ENCODE results near the gene SMAD3. TPM values are rescaled to one million over a fixed set of nuclear protein-coding genes. Genes with fewer than 3 reads are reported as not detected.

The SMAD3 gene
- polyA plus RNA-seq, 1 donor from 2014 or later: 1.0 TPM

DNA sequence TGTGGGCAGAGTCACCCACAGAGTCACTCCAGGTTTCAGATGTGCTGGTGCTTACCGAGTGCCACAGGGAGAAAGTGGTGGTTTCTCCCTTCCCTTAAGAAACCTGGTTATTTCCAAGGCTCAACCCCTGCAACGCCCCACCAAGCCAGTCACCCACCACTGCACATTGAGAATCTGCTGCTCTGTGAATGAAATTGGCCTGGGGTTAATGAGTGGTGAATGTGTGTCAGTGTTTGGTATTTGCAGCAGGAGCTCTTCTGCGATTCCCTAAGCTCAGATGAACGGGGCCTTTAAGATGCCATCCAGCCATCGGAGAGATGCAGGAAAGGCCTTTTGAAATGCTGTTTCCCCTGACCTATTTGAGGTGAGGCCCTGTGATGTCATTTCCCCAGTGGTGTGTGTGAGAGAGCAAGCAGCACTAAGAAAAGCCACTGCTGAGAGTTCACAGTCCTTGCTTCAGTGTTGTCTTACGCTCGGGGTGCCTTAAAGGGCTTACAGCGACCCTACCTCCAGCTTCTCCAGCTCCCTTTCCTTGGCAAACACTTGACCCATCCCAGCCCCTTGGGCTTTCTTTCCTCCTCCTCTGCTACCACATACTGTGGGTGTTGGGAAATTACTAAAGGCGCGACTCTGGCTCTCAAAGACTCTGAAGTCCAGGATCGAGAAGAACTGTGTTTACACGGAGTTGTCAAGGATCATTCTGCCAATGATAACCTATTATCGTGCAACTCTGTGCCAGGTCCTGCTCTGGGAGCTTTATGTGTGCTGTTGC lies 68.9 kb downstream of the SMAD3 start:
- TF ChIP-seq POLR2AphosphoS5 (IDR thresholded peaks at IDR 0.05) (no peak), EZH2 (IDR thresholded peaks at IDR 0.05; ENCODE audit: borderline replicate concordance, insufficient read depth, low read length, poor library complexity, severe bottlenecking) (no peak), SMC3 (conservative IDR thresholded peaks at IDR 0.05; ENCODE audit: poor library complexity) (peak; percentile 9), REST (IDR thresholded peaks at IDR 0.05; ENCODE audit: borderline replicate concordance) (no peak)
- H3K4me3 ChIP-seq (ENCODE audit: low read length): no peak overlapping the region
- H3K27ac ChIP-seq (ENCODE audit: low read length): peak overlapping the region; percentile 15
- no peak overlapping the region for H2AFZ ChIP-seq (ENCODE audit: low read depth, low read length)
- H3F3A ChIP-seq (ENCODE audit: insufficient read depth, low read length, poor library complexity, severe bottlenecking): no peaks in the 10 kb centered on the region
- H3K9ac ChIP-seq (ENCODE audit: low read length): peak overlapping the region; percentile 25
- H3K27me3 ChIP-seq (ENCODE audit: insufficient read depth, low read depth, low read length): no peaks in the 10 kb centered on the region
- no peaks in the 10 kb centered on the region for H3K9me3 ChIP-seq (ENCODE audit: low read length)
- H4K20me1 ChIP-seq (ENCODE audit: insufficient read depth): no peaks in the 10 kb centered on the region
- no peaks in the 10 kb centered on the region for H3K79me2 ChIP-seq (replicated peaks; ENCODE audit: insufficient read depth, low read length)
- H3K36me3 ChIP-seq (ENCODE audit: insufficient read depth, low read length): no peaks in the 10 kb centered on the region
- no peaks in the 10 kb centered on the region for H3K9me2 ChIP-seq (ENCODE audit: insufficient read depth, low read length)
- no peak overlapping the region for H3K4me2 ChIP-seq (ENCODE audit: low read length)

GRCh38 chr15:67134871-67135492 lies 69.6 kb downstream of the SMAD3 start:
- H2AFZ ChIP-seq (ENCODE audit: low read depth, low read length): no peak overlapping the region
- H3K36me3 ChIP-seq (ENCODE audit: insufficient read depth, low read length): no peaks in the 10 kb centered on the region
- TF ChIP-seq SMC3 (conservative IDR thresholded peaks at IDR 0.05; ENCODE audit: poor library complexity) (no peak), MXI1 (conservative IDR thresholded peaks at IDR 0.05; ENCODE audit: poor library complexity, severe bottlenecking) (no peak), EP300 (conservative IDR thresholded peaks at IDR 0.05; ENCODE audit: poor library complexity, severe bottlenecking) (no peak), RAD21 (conservative IDR thresholded peaks at IDR 0.05) (no peak), POLR2AphosphoS5 (IDR thresholded peaks at IDR 0.05) (no peak), REST (IDR thresholded peaks at IDR 0.05; ENCODE audit: borderline replicate concordance) (no peak), EZH2 (IDR thresholded peaks at IDR 0.05; ENCODE audit: borderline replicate concordance, insufficient read depth, low read length, poor library complexity, severe bottlenecking) (no peak), TAF1 (IDR thresholded peaks at IDR 0.05; ENCODE audit: low read depth) (no peak)
- TF ChIP-seq, protein P1, sequence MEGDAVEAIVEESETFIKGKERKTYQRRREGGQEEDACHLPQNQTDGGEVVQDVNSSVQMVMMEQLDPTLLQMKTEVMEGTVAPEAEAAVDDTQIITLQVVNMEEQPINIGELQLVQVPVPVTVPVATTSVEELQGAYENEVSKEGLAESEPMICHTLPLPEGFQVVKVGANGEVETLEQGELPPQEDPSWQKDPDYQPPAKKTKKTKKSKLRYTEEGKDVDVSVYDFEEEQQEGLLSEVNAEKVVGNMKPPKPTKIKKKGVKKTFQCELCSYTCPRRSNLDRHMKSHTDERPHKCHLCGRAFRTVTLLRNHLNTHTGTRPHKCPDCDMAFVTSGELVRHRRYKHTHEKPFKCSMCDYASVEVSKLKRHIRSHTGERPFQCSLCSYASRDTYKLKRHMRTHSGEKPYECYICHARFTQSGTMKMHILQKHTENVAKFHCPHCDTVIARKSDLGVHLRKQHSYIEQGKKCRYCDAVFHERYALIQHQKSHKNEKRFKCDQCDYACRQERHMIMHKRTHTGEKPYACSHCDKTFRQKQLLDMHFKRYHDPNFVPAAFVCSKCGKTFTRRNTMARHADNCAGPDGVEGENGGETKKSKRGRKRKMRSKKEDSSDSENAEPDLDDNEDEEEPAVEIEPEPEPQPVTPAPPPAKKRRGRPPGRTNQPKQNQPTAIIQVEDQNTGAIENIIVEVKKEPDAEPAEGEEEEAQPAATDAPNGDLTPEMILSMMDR (IDR thresholded peaks at IDR 0.05; ENCODE audit: poor library complexity, severe bottlenecking): no peak
- H3K79me2 ChIP-seq (replicated peaks; ENCODE audit: insufficient read depth, low read length): no peaks in the 10 kb centered on the region
- no peaks in the 10 kb centered on the region for H3K9me2 ChIP-seq (ENCODE audit: insufficient read depth, low read length)
- H3K9me3 ChIP-seq (ENCODE audit: low read length): no peaks in the 10 kb centered on the region
- H3K9ac ChIP-seq (ENCODE audit: low read length): peak overlapping the region; percentile 25
- H4K20me1 ChIP-seq (ENCODE audit: insufficient read depth): no peaks in the 10 kb centered on the region
- H3K4me2 ChIP-seq (ENCODE audit: low read length): no peak overlapping the region
- no peaks in the 10 kb centered on the region for H3K27me3 ChIP-seq (ENCODE audit: insufficient read depth, low read depth, low read length)
- no peak overlapping the region for H3K27ac ChIP-seq (ENCODE audit: low read length)
- H3F3A ChIP-seq (ENCODE audit: insufficient read depth, low read length, poor library complexity, severe bottlenecking): no peaks in the 10 kb centered on the region
- H3K4me3 ChIP-seq (ENCODE audit: low read length): no peak overlapping the region

All from neural cell (in vitro differentiated cells).